Activated CD8-positive, alpha-beta memory T cell treated with anti-CD3 and anti-CD28 coated beads for 24 hours (primary cell): Measurements from ENCODE around the gene EMC9.

ENCODE experiments used
- DNase-seq: peaks from one replicate; pipeline ENCODE4 v3.0.0-alpha.2; 2020

EMC9 gene

GRCh38 chr14:24141097-24141880 lies at the start of gene EMC9:
Gene EMC9 (minus strand): TSS chr14:24141591. CDS start chr14:24141304, 287 bp downstream.
- DNase-seq: peak; percentile 99

GRCh38 chr14:24190416-24190815 lies 49.0 kb upstream of the EMC9 start:
- no peak for DNase-seq

- DNase-seq: no peak
Observed at GRCh38 chr14:24189460-24189859, 48.1 kb upstream of the EMC9 start.

- DNase-seq: no peak
Observed at GRCh38 chr14:24189059-24189375, 47.6 kb upstream of the EMC9 start.

- peak; percentile 95 for DNase-seq
Observed at GRCh38 chr14:24188251-24189058, 47.1 kb upstream of the EMC9 start, which contains the start of gene IPO4. Gene IPO4 (minus strand): TSS chr14:24188816. CDS start chr14:24188787, 29 bp downstream.

- no peak for DNase-seq
Observed at GRCh38 chr14:24187539-24187915, 46.1 kb upstream of the EMC9 start.

GRCh38 chr14:24186831-24187538 lies 45.6 kb upstream of the EMC9 start:
- no peak for DNase-seq

GRCh38 chr14:24185741-24186140 lies 44.4 kb upstream of the EMC9 start:
- no peak for DNase-seq

GRCh38 chr14:24185026-24185425 lies 43.6 kb upstream of the EMC9 start:
- no peak for DNase-seq

- no peak for DNase-seq
Observed at GRCh38 chr14:24184104-24184970, 42.9 kb upstream of the EMC9 start.

- no peak for DNase-seq
Observed at GRCh38 chr14:24183014-24183481, 41.7 kb upstream of the EMC9 start.

GRCh38 chr14:24182110-24182882 lies 40.9 kb upstream of the EMC9 start:
- DNase-seq: no peak

- no peak for DNase-seq
Observed at GRCh38 chr14:24181371-24182077, 40.1 kb upstream of the EMC9 start.

- DNase-seq: no peak
Observed at GRCh38 chr14:24179961-24180796, 38.8 kb upstream of the EMC9 start.

GRCh38 chr14:24179294-24179960 lies 38.0 kb upstream of the EMC9 start:
- DNase-seq: no peak

- no peak for DNase-seq
Observed at GRCh38 chr14:24178399-24179178, 37.2 kb upstream of the EMC9 start.

GRCh38 chr14:24177891-24178290 lies 36.5 kb upstream of the EMC9 start:
- DNase-seq: no peak

GRCh38 chr14:24177041-24177825 lies 35.8 kb upstream of the EMC9 start:
- no peak for DNase-seq
